HCT116 (cell line): ENCODE measurements around the gene BMP5. TPM values are rescaled to one million over a fixed set of nuclear protein-coding genes. Genes with fewer than 3 reads are reported as not detected.
A peak's percentile ranks its signal among the peaks of the same experiment; 100 is the strongest.

Experiments used
- ATAC-seq: fragments of 200-7000 bp; cut with Tn5 transposase; 2 replicates; pipeline ENCODE4 v1.9.1; 2020; ENCODE audit warnings: mild to moderate bottlenecking, moderate library complexity
- Bru-seq: library from RNA; stranded (reverse); fragments of 400-500 nt; gene quantifications from one replicate; lab custom pipeline; 2021; lab: Mats Ljungman, UMichigan
- BruChase-seq, 2 experiments: library from RNA; stranded (reverse); fragments of 400-500 nt; gene quantifications; one replicate each; lab custom pipeline; 2021; lab: Mats Ljungman, UMichigan
- BruUV-seq: library from RNA; stranded (reverse); fragments of 400-500 nt; replicated peaks from 2 replicates; lab custom pipeline; 2021; lab: Mats Ljungman, UMichigan
- CTCF ChIA-PET: fragments of 300-600 bp; sonication (Branson Sonifier 250); formaldehyde crosslinking; loops from one replicate; lab custom pipeline; 2021; ENCODE audit warnings: antibody characterized with exemption; lab: Charles Lee
- POLR2A ChIA-PET: fragments of 300-600, 350-600 bp; sonication (Branson Sonifier 250); formaldehyde crosslinking; loops from one replicate; lab custom pipeline; 2021; ENCODE audit warnings: antibody characterized with exemption; lab: Charles Lee
- RAD21 ChIA-PET, 2 experiments: fragments of 300-600 bp; sonication (Branson Sonifier 250); formaldehyde crosslinking; loops; one replicate each; lab custom pipeline; 2023; ENCODE audit warnings: low total read pairs in 2 of 2; ENCODE audit not compliant: uncharacterized antibody in 2 of 2, unreplicated experiment in 2 of 2, low non-redundant PET in 1 of 2; lab: Charles Lee
- DNase-seq: peaks from one replicate; pipeline ENCODE4 v3.0.0-alpha.2; 2010; ENCODE audit warnings: low read depth, low spot score
- H2AFZ ChIP-seq: fragments of 200-600 bp; shearing (Covaris generic), sonication (generic); 2 replicates; pipeline ENCODE4 v1.6.1; 2017; ENCODE audit warnings: low read depth, mixed run types, mixed read lengths, antibody characterized with exemption, low read length; ENCODE audit not compliant: poor library complexity, severe bottlenecking
- H3K27ac ChIP-seq: 2 replicates; pipeline ENCODE4 v1.5.1; 2012; ENCODE audit warnings: low read depth, low read length
- H3K27me3 ChIP-seq: fragments of 200-600 bp; sonication (generic); 2 replicates; pipeline ENCODE4 v1.6.1; 2016; ENCODE audit warnings: mixed run types, low read length, mixed read lengths; ENCODE audit not compliant: insufficient read depth
- H3K36me3 ChIP-seq, 2 experiments: fragments of 200-500 bp in 1 of 2; fragments of 200-600 bp in 1 of 2; sonication (Bioruptor generic) in 1 of 2; sonication (generic) in 1 of 2; 2 replicates each; pipeline versions ENCODE4 v1.5.1 to v1.6.1; 2014 to 2016; ENCODE audit warnings: low read length in 2 of 2, inconsistent platforms in 1 of 2, mixed read lengths in 1 of 2, mixed run types in 1 of 2; ENCODE audit not compliant: insufficient read depth in 2 of 2, control insufficient read depth in 1 of 2
- H3K4me1 ChIP-seq, 2 experiments: fragments of 200-600 bp in 1 of 2; sonication (generic) in 1 of 2; 2 replicates each; pipeline versions ENCODE4 v1.5.1 to v1.6.1; 2012 to 2017; ENCODE audit warnings: low read length in 2 of 2, inconsistent platforms in 1 of 2, mild to moderate bottlenecking in 1 of 2, mixed read lengths in 1 of 2, mixed run types in 1 of 2, moderate library complexity in 1 of 2; ENCODE audit not compliant: insufficient read depth in 2 of 2, control insufficient read depth in 1 of 2
- H3K4me2 ChIP-seq: fragments of 200-600 bp; sonication (generic); 2 replicates; pipeline ENCODE4 v1.6.1; 2017; ENCODE audit warnings: mixed run types, low read length, mixed read lengths
- H3K4me3 ChIP-seq, 2 experiments: fragments of 200-600 bp in 1 of 2; sonication (generic) in 1 of 2; replicated peaks in 1 of 2; 2 replicates each; pipeline ENCODE4 v1.5.1; 2011 to 2016; ENCODE audit warnings: low read length in 2 of 2, control low read depth in 1 of 2, low read depth in 1 of 2, mild to moderate bottlenecking in 1 of 2, mixed read lengths in 1 of 2, mixed run types in 1 of 2
- H3K79me2 ChIP-seq: fragments of 200-600 bp; sonication (generic); 2 replicates; pipeline ENCODE4 v1.6.1; 2017; ENCODE audit warnings: mild to moderate bottlenecking, mixed run types, low read length, moderate library complexity, mixed read lengths; ENCODE audit not compliant: insufficient read depth
- H3K9ac ChIP-seq: fragments of 200-600 bp; sonication (generic); 2 replicates; pipeline ENCODE4 v1.6.1; 2016; ENCODE audit warnings: low read length, mixed read lengths
- H3K9me2 ChIP-seq: fragments of 200-600 bp; sonication (generic), shearing (Covaris generic); 2 replicates; pipeline ENCODE4 v1.6.1; 2017; ENCODE audit warnings: mixed run types, mild to moderate bottlenecking, moderate library complexity; ENCODE audit not compliant: insufficient read depth
- H3K9me3 ChIP-seq, 2 experiments: fragments of 200-500 bp in 1 of 2; fragments of 200-600 bp in 1 of 2; sonication (Bioruptor generic) in 1 of 2; sonication (generic) in 1 of 2; 2 replicates each; pipeline ENCODE4 v1.6.1; 2014 to 2017; ENCODE audit warnings: low read length in 2 of 2, mixed read lengths in 2 of 2, inconsistent platforms in 1 of 2, low read depth in 1 of 2, mild to moderate bottlenecking in 1 of 2, mixed run types in 1 of 2, moderate library complexity in 1 of 2; ENCODE audit not compliant: control insufficient read depth in 1 of 2, insufficient read depth in 1 of 2
- H4K20me1 ChIP-seq: fragments of 200-600 bp; sonication (generic), shearing (Covaris generic); 2 replicates; pipeline ENCODE4 v1.6.1; 2017; ENCODE audit warnings: mixed run types, mild to moderate bottlenecking, moderate library complexity; ENCODE audit not compliant: insufficient read depth
- EGR1 ChIP-seq: IDR thresholded peaks from 2 replicates; pipeline ENCODE4 v1.6.1; 2012; ENCODE audit warnings: low read depth
- FOSL1 ChIP-seq: IDR thresholded peaks from 2 replicates; pipeline ENCODE4 v1.6.1; 2012; ENCODE audit warnings: low read depth
- SRF ChIP-seq: IDR thresholded peaks from 2 replicates; pipeline ENCODE4 v1.6.1; 2012; ENCODE audit warnings: low read depth
- TCF7L2 ChIP-seq: IDR thresholded peaks from 2 replicates; pipeline ENCODE4 v1.7.0; 2011; ENCODE audit warnings: borderline replicate concordance, inconsistent platforms; ENCODE audit not compliant: insufficient read depth, insufficient read length; ENCODE audit errors: extremely low read depth
- YY1 ChIP-seq: IDR thresholded peaks from 2 replicates; pipeline ENCODE4 v1.6.1; 2011; ENCODE audit warnings: low read length, low read depth, moderate library complexity, mild to moderate bottlenecking; ENCODE audit not compliant: insufficient replicate concordance; ENCODE audit errors: extremely low read depth
- ZNF274 ChIP-seq: fragments of 200-500 bp; sonication (Bioruptor generic); IDR thresholded peaks from 2 replicates; pipeline ENCODE4 v1.6.1; 2014; ENCODE audit warnings: mild to moderate bottlenecking, low read depth, low read length, inconsistent platforms
- intact Hi-C: fragments of 100-400 bp; cut with micrococcal nuclease; formaldehyde crosslinking; loops from 2 replicates; pipeline ENCODE4 v1.10.0; 2022
- long read RNA-seq: library from polyadenylated mRNA; unstranded; transcript quantifications from one replicate; pipeline ENCODE4 v2.0.0, GENCODE V29; 2021; ENCODE audit not compliant: unreplicated experiment
- polyA plus RNA-seq: library from polyadenylated mRNA; unstranded; fragments of >200 nt; gene quantifications from 2 replicates; pipeline ENCODE4 v1.2.1, GENCODE V29; 2012; ENCODE audit warnings: missing spikeins
- total RNA-seq: library from RNA; stranded (reverse); gene quantifications from one replicate; pipeline ENCODE4 v1.2.1, GENCODE V29; 2021; ENCODE audit not compliant: unreplicated experiment
- TF ChIP-seq, protein P1 (sequence below): IDR thresholded peaks from 2 replicates; pipeline ENCODE4 v1.6.1; 2012; ENCODE audit warnings: low read depth
- TF ChIP-seq, protein P2 (sequence below): IDR thresholded peaks from 2 replicates; pipeline ENCODE4 v1.6.1; 2011; ENCODE audit warnings: mild to moderate bottlenecking, low read length, moderate library complexity; ENCODE audit not compliant: insufficient replicate concordance; ENCODE audit errors: extremely low read depth
- TF ChIP-seq, protein P3 (sequence below): IDR thresholded peaks from 2 replicates; pipeline ENCODE4 v1.6.1; 2012

BMP5 gene
- total RNA-seq (not detected), Bru-seq, nascent RNA (percentile 2 among the genes with signal in this experiment), BruChase-seq, experiment 1, labeled RNA remaining after a 6-hour chase (not detected), BruChase-seq, experiment 2, labeled RNA remaining after a 2-hour chase (percentile 1 among the genes with signal in this experiment)
- not detected in 2 replicates for polyA plus RNA-seq
- long read RNA-seq: 0 reads

GRCh38 chr6:55875400-55875799 is at the start of gene BMP5:
Gene BMP5 (minus strand): TSS chr6:55875590. CDS start chr6:55874865, 725 bp downstream.
- Histone ChIP-seq H3K27ac (no peak within 1 kb of the TSS), H3K4me2 (no peak within 1 kb of the TSS), H3K36me3 (no peaks in the 10 kb centered on the region), H3K79me2 (no peaks in the 10 kb centered on the region), H2AFZ (no peak within 1 kb of the TSS), H3K4me3 (no peak within 1 kb of the TSS), H3K9ac (no peak within 1 kb of the TSS), H3K27me3 (peaks cover 86% of the 10 kb centered on the region), H3K9me2 (no peaks in the 10 kb centered on the region), H3K9me3 (no peaks in the 10 kb centered on the region), H4K20me1 (no peaks in the 10 kb centered on the region), H3K4me1 (no peaks in the 10 kb centered on the region)
- ChIA-PET POLR2A (no interaction called here), RAD21 (no interaction called here), CTCF (no interaction called here)
- intact Hi-C loops: no loop called here
- no peak for TF ChIP-seq FOSL1
- TF ChIP-seq, protein P1, sequence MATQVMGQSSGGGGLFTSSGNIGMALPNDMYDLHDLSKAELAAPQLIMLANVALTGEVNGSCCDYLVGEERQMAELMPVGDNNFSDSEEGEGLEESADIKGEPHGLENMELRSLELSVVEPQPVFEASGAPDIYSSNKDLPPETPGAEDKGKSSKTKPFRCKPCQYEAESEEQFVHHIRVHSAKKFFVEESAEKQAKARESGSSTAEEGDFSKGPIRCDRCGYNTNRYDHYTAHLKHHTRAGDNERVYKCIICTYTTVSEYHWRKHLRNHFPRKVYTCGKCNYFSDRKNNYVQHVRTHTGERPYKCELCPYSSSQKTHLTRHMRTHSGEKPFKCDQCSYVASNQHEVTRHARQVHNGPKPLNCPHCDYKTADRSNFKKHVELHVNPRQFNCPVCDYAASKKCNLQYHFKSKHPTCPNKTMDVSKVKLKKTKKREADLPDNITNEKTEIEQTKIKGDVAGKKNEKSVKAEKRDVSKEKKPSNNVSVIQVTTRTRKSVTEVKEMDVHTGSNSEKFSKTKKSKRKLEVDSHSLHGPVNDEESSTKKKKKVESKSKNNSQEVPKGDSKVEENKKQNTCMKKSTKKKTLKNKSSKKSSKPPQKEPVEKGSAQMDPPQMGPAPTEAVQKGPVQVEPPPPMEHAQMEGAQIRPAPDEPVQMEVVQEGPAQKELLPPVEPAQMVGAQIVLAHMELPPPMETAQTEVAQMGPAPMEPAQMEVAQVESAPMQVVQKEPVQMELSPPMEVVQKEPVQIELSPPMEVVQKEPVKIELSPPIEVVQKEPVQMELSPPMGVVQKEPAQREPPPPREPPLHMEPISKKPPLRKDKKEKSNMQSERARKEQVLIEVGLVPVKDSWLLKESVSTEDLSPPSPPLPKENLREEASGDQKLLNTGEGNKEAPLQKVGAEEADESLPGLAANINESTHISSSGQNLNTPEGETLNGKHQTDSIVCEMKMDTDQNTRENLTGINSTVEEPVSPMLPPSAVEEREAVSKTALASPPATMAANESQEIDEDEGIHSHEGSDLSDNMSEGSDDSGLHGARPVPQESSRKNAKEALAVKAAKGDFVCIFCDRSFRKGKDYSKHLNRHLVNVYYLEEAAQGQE: no peak
- TF ChIP-seq, protein P2, sequence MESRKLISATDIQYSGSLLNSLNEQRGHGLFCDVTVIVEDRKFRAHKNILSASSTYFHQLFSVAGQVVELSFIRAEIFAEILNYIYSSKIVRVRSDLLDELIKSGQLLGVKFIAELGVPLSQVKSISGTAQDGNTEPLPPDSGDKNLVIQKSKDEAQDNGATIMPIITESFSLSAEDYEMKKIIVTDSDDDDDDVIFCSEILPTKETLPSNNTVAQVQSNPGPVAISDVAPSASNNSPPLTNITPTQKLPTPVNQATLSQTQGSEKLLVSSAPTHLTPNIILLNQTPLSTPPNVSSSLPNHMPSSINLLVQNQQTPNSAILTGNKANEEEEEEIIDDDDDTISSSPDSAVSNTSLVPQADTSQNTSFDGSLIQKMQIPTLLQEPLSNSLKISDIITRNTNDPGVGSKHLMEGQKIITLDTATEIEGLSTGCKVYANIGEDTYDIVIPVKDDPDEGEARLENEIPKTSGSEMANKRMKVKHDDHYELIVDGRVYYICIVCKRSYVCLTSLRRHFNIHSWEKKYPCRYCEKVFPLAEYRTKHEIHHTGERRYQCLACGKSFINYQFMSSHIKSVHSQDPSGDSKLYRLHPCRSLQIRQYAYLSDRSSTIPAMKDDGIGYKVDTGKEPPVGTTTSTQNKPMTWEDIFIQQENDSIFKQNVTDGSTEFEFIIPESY: no peak
- TF ChIP-seq, protein P3, sequence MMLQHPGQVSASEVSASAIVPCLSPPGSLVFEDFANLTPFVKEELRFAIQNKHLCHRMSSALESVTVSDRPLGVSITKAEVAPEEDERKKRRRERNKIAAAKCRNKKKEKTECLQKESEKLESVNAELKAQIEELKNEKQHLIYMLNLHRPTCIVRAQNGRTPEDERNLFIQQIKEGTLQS: no peak
- TF ChIP-seq TCF7L2: peak; percentile 59
- TF ChIP-seq SRF: no peak
- TF ChIP-seq YY1: no peak
- TF ChIP-seq EGR1: no peak
- no peak for TF ChIP-seq ZNF274
- DNase-seq: no peak
- no peak for ATAC-seq
- no TSS peak for BruUV-seq
